Measurements from ENCODE around the gene PRDM15.

Gene PRDM15

GRCh38 chr21:41764558-41765419 lies 114.4 kb downstream of the PRDM15 start:
- DNase-seq (ENCODE audit: low spot score) = no peak

GRCh38 chr21:41763996-41764395 lies 115.1 kb downstream of the PRDM15 start:
- no peak for DNase-seq (ENCODE audit: low spot score)

- DNase-seq (ENCODE audit: low spot score) = no peak
These were observed 115.7 kb downstream of the PRDM15 start for GRCh38 chr21:41763398-41763931.

DNA sequence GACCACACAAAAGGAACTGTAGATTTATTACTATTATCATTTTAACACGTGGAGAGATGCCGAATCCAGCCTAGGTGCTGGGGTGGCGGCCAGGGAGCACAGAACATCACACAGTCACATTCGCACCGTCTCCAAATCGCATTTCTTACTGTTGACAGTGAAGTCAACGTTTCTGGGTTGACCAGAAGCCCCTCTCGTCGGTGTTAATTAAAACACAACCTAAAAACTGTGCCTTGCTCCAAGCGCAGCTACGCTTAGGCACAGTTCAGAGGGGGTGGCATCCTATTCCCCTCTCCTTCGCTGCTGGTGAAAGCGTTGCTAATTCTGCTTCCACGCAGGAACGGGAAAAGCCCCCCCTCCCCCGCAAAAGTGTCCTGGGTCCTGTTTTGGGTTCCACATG lies 116.4 kb downstream of the PRDM15 start:
- no peak for DNase-seq (ENCODE audit: low spot score)

DNA sequence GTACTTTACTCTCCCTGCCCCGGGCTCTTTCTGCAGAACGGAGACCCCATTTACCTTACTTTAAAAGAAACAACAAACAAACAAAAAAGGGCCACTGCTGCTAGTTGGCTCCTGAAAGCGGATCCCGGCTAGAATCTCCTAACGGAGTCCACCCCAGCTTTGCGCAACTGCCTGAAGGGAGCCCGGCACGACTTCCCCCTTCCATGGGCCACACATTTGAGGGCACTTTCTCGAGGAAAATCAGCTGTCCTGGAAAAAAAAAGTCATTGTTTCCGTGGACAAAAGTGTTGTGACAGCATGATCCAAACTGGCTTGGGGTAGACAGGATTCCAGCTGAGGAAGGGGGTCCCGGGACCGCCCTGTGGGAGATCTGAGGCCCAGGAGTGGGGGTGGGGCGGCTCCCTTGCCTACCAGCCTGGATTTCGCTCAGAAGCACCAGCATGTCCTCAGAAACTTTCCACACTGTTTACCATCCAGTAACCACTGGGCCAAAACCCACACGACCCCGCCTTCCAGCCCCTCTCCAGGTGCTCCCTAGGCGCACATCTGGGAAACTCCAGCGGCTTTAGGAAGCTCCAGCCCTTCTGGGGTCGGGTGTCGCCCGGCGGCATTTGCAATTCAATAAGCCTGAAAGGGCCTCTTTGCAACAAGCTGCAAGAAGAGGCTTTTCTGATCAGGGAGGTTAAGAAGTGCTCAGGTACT lies 117.1 kb downstream of the PRDM15 start:
- DNase-seq (ENCODE audit: low spot score) = no peak

DNA sequence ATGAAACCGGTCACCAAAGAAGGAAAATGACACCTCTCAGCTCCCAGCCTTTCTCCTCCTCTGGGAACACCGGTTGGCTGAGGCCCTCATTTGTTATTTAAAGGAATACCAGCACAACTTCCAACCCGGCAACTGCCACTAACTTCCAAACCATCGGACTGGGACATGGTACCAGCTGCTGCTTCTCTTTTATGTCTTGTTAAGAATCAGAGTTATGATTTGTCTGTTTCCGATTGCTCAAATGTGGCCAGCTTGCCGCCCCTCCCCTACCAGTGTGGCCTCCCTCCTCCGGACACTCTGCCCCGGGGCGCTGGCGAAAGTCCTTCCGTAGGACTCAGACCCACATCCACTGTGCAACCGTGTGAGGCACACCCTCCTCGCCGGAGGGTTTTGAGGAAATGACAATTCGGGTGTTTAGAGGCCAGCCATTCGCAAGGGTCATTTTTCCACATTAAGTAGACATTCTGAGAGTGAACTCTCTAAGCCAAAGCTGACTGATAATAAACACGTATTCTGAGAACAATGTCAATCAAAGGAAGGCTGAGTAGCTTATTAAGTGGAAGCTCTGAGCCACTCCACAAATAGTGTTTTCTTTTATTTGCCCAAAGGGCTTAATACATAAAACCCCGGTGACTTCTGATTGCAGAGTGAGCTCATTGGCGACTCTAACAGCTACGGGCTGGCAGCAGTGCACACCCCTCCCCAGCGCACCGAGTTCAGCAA lies 117.8 kb downstream of the PRDM15 start:
- DNase-seq (ENCODE audit: low spot score) = no peak

- DNase-seq (ENCODE audit: low spot score) = no peak
These were observed 118.7 kb downstream of the PRDM15 start for GRCh38 chr21:41760411-41760810.

DNA sequence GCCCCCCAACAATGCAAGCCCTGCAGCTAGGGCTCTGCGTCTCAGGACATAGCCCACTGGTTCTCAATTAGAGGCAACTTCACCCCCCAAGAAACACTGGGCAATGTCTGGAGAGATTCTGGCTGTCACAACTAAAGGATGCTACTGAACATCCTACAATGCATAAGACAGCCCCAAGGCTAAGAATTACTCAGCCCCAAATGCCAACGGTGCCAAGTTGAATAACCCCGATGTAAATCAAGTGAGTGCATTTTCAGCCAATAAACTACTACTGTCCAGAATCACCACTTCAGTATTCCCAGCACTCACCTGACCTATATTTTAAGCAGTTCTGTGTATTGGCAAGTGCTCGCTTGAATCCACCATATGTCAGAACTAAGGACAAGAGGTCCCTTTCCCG lies 119.2 kb downstream of the PRDM15 start:
- no peak for DNase-seq (ENCODE audit: low spot score)

DNA sequence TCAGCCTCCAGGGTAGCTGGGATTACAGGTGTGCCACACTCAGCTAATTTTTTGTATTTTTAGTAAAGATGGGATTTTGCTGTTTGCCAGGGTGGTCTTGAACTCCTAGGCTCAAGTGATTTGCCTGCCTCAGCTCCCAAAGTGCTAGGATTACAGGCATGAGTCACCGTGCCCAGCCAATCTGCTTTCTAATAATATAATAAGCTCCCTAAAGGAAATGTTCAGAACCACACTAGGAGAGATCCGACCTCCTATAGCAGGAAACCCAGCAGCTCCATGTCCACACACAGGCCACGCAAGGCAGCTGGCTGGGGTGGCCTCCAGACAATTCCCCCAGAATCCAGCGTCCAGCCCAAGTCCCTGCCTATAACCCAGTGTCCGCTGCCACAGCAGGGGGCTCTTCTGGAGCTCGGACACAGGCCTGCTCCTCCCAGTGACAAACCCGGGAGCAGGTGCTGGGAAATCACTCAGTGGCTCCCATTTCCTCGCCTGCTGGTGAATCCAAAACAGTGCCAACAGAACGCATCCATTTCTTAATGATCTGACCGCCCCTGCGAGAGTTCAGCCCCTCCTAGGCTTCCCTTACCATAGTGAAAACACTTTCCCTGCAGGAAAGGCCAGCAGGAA lies 119.8 kb downstream of the PRDM15 start:
- DNase-seq (ENCODE audit: low spot score) = no peak

GRCh38 chr21:41758550-41758949 lies 120.6 kb downstream of the PRDM15 start:
- no peak for DNase-seq (ENCODE audit: low spot score)

GRCh38 chr21:41755934-41756773 lies 123.0 kb downstream of the PRDM15 start:
- DNase-seq (ENCODE audit: low spot score) = no peak

GRCh38 chr21:41755258-41755933 lies 123.7 kb downstream of the PRDM15 start:
- DNase-seq (ENCODE audit: low spot score) = no peak

DNA sequence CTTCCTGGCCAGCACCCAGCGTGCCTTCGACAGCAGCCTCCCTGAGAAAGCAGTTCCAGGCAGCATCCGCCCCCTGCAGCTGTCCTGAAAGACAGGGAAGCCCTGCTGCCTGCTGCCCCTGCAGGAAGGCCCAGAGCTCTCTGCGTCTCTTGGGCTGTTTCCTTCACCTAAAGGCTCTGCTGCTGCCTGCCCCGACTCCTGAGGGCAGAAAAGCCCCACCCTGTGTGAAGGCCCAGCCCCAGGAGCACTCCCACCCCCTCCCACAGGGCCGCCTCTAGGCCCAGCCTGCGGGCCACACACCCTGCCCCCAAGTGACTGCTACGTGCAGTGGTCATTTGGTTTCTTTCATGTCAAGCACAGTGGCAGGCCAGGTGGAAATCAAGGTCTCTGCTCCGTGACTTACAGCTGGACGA lies 124.7 kb downstream of the PRDM15 start:
- no peak for DNase-seq (ENCODE audit: low spot score)

DNA sequence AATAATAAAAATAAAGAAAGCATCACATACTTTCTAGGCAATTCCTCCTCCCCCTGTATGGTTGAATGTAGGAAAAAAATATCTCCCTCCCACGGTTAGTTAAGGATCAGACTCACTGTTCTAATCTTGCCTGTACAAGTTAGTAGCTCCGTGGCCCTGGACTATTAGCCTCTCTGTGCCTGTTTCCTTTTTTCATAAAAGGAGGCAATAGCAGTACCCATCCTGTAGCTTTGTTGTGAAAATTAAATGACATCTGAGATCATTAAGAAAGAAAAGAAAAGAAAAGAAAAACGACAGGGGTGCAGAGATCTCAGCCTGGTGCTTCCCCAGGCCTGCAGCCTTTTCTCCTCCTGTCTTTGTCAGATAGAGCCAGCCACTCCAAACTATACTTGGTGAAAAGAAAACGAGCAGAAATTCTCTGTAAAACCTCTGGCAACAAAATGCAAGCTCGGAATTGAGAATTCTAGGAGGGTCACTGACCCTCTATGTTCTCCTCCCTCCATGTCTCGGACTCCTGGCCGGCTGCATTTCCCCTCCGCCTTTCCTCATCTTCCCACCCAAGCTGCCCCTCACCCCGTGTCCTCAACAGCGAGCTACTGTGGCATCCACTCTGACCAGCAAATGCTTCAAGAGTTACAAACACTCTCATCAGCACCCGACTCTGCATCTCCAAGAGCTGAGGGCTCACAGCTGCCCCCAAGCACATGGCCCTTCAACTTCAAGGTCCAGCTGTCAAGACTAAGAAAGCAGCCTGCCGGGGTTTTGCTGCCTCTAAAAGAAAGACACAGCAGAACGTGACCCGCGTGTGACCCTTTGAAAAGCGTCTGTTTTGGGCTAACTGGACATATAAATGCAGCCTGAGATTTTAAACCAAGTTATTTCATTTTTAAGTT lies 125.9 kb downstream of the PRDM15 start:
- DNase-seq (ENCODE audit: low spot score) = no peak

GRCh38 chr21:41752231-41752681 lies 126.9 kb downstream of the PRDM15 start:
- DNase-seq (ENCODE audit: low spot score) = no peak

DNA sequence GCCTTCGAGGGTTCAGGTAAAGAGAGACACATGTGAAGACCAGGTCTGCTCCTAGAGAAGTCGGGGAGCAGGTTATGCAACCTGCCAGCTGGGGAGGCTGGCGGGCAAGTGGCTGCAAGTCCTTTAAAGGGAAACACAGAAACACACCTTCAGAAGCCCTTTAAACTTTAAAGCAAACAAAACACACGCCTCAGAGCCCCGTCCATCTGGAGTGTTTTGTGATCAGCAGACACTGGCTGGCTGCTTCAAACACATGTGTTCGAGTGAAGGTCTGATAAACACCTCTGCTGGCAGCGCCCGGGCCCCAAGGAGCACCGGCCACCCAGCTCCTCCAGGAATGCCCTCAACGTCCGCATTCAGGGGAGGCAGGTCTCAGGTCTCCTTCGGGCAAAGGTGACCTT lies 127.5 kb downstream of the PRDM15 start:
- DNase-seq (ENCODE audit: low spot score) = no peak

DNA sequence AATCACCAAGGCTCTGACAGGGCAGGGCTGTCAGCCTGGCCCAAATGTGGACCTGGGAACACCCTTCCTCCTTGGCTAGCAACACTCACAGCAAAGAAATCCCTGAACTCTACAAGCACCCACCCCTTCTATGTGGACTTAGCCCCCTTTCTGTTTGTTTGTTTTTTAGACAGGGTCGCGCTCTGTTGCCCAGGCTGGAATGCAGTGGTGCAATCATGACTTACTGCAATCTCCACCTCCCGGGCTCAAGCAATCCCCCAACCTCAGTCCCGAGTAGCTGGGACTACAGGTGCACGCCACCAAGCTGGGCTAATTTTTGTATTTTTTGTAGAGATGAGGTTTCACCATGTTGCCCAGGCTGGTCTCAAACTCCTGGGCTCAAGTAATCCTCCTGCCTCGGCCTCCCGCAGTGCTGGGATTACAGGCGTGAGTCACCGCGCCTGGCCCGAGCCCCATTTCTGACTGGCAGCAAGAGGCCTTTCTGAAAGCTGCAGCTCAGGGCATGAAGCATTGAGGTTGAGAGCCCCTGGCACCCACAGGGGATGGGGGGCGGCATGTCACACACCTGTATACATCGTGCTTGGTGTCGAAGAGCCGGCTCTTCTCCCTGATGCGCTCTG lies 128.5 kb downstream of the PRDM15 start:
- no peak for DNase-seq (ENCODE audit: low spot score)

DNA sequence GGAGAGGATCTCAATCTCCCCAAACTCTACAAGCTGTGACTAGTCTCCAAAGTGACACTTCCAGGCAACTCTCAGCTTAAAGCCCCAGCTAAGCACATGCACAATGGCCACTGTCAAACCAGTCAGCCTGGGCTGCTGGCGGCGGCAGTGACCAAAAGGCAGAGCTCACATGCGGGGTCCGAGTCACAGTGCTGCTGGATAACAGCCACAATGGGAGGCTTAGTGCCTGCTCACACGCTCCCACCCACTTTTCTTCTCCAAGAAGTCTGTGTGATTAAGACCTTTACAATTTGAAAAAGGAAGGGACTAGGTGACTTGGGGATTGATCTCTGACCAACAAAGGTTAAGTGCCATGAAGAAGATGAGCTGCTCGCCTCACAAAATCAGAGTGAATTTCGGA lies 129.1 kb downstream of the PRDM15 start:
- DNase-seq (ENCODE audit: low spot score) = no peak

DNA sequence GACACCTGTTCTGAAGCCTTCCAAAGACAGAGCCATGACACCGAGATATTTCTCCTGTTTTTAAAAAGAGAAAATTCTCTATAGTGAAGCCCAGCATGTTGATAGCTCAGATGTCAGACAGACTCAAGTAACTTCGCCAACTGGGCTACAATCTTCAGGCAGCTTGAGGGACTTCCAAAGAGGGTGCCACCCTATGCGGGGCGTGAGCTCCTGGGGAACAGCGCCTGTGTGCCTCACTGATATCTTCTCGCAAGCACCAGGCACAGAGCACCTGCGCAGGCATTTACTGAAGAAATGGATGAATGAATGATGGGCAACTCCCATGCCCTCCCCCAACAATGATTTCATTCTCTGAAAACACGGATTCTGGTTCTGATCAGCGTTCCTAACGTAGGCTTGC lies 129.9 kb downstream of the PRDM15 start:
- no peak for DNase-seq (ENCODE audit: low spot score)
